ENCODE data around the gene NFKBIE.

NFKBIE gene

DNA sequence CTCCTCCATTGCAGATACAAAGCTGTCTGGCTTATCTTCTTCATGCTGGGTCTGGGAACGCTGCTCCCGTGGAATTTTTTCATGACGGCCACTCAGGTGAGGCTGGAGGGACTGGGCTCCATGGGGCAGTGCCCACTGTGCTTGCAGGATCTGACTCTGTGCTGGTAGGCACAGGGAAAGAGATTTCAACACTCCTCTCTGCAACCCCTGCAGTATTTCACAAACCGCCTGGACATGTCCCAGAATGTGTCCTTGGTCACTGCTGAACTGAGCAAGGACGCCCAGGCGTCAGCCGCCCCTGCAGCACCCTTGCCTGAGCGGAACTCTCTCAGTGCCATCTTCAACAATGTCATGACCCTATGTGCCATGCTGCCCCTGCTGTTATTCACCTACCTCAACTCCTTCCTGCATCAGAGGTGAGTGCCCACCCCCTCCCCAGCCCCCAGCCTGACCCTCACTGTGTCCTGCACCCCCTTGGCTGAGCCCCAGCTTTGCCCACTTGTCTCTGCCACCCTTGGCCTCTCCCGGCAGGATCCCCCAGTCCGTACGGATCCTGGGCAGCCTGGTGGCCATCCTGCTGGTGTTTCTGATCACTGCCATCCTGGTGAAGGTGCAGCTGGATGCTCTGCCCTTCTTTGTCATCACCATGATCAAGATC lies 35.8 kb downstream of the NFKBIE start:
- DNase-seq (ENCODE audit: low read depth, low spot score), result no peak
- POLR2A ChIA-PET, result no interaction called here
- TF ChIP-seq, protein P1, sequence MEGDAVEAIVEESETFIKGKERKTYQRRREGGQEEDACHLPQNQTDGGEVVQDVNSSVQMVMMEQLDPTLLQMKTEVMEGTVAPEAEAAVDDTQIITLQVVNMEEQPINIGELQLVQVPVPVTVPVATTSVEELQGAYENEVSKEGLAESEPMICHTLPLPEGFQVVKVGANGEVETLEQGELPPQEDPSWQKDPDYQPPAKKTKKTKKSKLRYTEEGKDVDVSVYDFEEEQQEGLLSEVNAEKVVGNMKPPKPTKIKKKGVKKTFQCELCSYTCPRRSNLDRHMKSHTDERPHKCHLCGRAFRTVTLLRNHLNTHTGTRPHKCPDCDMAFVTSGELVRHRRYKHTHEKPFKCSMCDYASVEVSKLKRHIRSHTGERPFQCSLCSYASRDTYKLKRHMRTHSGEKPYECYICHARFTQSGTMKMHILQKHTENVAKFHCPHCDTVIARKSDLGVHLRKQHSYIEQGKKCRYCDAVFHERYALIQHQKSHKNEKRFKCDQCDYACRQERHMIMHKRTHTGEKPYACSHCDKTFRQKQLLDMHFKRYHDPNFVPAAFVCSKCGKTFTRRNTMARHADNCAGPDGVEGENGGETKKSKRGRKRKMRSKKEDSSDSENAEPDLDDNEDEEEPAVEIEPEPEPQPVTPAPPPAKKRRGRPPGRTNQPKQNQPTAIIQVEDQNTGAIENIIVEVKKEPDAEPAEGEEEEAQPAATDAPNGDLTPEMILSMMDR (IDR thresholded peaks at IDR 0.05; ENCODE audit: insufficient read depth, low read length, missing control alignments), result no peak
- CTCF ChIA-PET, result interaction anchor here (1.0 kb wide), 1 partner anchor 10 kb away, joined by 3 read pairs; no protein-coding TSS in a partner anchor
- no peak overlapping the region for H3K4me3 ChIP-seq (ENCODE audit: low read depth, low read length)

GRCh38 chr6:44228836-44229235 lies 36.5 kb downstream of the NFKBIE start:
- ChIA-PET CTCF (interaction anchor here (0.6 to 8.2 kb wide), 4 partner anchors 7 to 129 kb away, joined by 3 to 175 read pairs (median 4); no protein-coding TSS in a partner anchor), POLR2A (no interaction called here)
- no peak overlapping the region for H3K4me3 ChIP-seq (ENCODE audit: low read depth, low read length)
- TF ChIP-seq, protein P1 (IDR thresholded peaks at IDR 0.05; ENCODE audit: insufficient read depth, low read length, missing control alignments), result no peak
- DNase-seq (ENCODE audit: low read depth, low spot score), result no peak

DNA sequence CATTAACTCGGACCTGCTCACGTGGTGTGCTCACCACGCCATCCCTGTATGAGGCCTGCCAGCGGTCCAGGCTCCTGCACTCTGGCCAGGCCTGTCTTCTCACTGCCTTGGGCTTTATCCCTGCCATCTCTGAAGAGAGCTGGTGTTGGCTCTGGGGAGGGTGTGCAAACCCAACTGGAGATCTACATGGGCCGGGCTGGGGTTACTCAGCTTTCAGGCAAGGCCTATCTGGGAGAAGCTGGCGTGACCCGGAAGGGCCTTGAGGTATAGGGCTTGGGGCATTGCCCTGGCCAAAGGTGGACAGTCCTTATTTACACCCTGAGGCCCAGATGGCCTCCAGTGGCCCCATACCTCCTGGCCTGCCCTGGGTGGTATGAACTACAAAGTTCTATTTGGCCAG lies 36.9 kb downstream of the NFKBIE start:
- CTCF ChIA-PET, result interaction anchor here (0.6 to 8.2 kb wide), 5 partner anchors 8 to 129 kb away, joined by 3 to 175 read pairs (median 4); no protein-coding TSS in a partner anchor

DNA sequence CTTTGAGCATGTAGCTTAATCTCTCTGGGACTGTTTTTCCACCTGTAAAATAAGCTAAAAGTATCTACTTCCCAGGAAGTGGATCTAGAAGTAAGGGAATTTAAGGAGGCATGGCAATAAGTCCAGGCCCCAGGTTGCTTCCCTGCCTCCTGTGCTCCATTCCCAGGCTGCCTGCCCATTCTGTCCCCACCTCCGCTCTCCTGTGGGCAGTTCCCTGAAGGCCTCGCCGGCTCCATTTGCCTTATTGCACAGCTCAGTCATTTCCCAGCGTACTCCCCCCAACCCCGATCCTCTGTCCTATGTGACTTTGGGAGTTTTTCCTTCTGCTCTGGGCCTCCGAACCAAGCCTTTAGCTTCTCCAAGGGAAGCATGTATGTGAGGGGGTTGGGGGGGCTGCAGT lies 37.3 kb downstream of the NFKBIE start:
- TF ChIP-seq, protein P1 (IDR thresholded peaks at IDR 0.05; ENCODE audit: insufficient read depth, low read length, missing control alignments), result no peak
- ChIA-PET POLR2A (interaction anchor here (1.0 kb wide), 1 partner anchor 19 kb away, joined by 3 read pairs; the partner anchor contains the start of gene HSP90AB1), CTCF (interaction anchor here (1.2 to 8.2 kb wide), 4 partner anchors 8 to 129 kb away, joined by 3 to 175 read pairs (median 4); no protein-coding TSS in a partner anchor)
- DNase-seq (ENCODE audit: low read depth, low spot score), result no peak
- H3K4me3 ChIP-seq (ENCODE audit: low read depth, low read length), result no peak overlapping the region

More for the DNA sequence above, 36.9 kb downstream of the NFKBIE start:
- no peak for DNase-seq (ENCODE audit: low read depth, low spot score)
- TF ChIP-seq, protein P1 (IDR thresholded peaks at IDR 0.05; ENCODE audit: insufficient read depth, low read length, missing control alignments), result no peak
- H3K4me3 ChIP-seq (ENCODE audit: low read depth, low read length), result no peak overlapping the region
- POLR2A ChIA-PET, result no interaction called here

GRCh38 chr6:44227148-44227793 lies 38.1 kb downstream of the NFKBIE start:
- DNase-seq (ENCODE audit: low read depth, low spot score), result no peak
- POLR2A ChIA-PET, result interaction anchor here (1.0 kb wide), 1 partner anchor 20 kb away, joined by 3 read pairs; the partner anchor contains the start of gene HSP90AB1

More at GRCh38 chr6:44227148-44227793, 38.1 kb downstream of the NFKBIE start:
- CTCF ChIA-PET, result interaction anchor here (0.7 to 8.2 kb wide), 5 partner anchors 9 to 128 kb away, joined by 3 to 175 read pairs (median 3); no protein-coding TSS in a partner anchor
- no peak overlapping the region for H3K4me3 ChIP-seq (ENCODE audit: low read depth, low read length)
- TF ChIP-seq, protein P1 (IDR thresholded peaks at IDR 0.05; ENCODE audit: insufficient read depth, low read length, missing control alignments), result no peak
